ENCODE results near the gene TLCD3B.

Gene TLCD3B

DNA sequence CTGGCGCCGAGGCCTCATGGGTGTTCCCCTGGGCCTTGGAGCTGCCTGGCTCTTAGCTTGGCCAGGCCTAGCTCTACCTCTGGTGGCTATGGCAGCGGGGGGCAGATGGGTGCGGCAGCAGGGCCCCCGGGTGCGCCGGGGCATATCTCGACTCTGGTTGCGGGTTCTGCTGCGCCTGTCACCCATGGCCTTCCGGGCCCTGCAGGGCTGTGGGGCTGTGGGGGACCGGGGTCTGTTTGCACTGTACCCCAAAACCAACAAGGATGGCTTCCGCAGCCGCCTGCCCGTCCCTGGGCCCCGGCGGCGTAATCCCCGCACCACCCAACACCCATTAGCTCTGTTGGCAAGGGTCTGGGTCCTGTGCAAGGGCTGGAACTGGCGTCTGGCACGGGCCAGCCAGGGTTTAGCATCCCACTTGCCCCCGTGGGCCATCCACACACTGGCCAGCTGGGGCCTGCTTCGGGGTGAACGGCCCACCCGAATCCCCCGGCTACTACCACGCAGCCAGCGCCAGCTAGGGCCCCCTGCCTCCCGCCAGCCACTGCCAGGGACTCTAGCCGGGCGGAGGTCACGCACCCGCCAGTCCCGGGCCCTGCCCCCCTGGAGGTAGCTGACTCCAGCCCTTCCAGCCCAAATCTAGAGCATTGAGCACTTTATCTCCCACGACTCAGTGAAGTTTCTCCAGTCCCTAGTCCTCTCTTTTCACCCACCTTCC is 43.5 kb downstream of the TLCD3B start:
- no peak for DNase-seq

- DNase-seq, result no peak
Measured at GRCh38 chr16:29986931-29987330, 44.1 kb downstream of the TLCD3B start.

DNA sequence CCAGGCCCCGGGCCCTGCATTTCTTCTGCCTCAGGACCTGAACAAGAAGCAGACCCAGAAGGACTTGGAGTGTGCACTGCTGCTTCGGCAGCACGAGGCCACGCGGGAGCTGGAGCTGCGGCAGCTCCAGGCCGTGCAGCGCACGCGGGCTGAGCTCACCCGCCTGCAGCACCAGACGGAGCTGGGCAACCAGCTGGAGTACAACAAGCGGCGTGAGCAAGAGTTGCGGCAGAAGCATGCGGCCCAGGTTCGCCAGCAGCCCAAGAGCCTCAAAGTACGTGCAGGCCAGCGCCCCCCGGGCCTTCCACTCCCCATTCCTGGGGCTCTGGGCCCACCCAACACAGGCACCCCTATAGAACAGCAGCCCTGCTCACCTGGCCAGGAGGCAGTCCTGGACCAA is 44.8 kb downstream of the TLCD3B start:
- no peak for DNase-seq

- no peak for DNase-seq
Measured at GRCh38 chr16:29985271-29985811, 45.7 kb downstream of the TLCD3B start.

DNA sequence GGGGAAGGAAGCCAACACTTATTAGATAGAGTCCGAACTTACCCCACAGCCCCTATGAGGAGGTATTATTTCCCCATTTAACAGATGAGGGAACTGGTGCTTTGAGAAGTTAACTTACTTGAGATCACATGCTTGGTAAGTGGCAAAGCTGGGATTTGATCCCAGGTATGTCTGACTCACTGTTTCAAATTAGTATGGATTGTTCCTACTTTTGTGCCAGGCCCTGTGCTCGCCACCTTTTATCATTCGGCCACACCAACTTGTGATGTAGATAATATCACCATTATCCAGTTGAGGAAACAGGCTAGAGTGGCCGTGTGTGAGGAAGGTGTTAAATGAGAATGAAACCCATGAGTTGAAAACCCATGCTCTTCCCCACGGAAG is 46.3 kb downstream of the TLCD3B start:
- no peak for DNase-seq

GRCh38 chr16:29984137-29984763 is 46.8 kb downstream of the TLCD3B start:
- no peak for DNase-seq

DNA sequence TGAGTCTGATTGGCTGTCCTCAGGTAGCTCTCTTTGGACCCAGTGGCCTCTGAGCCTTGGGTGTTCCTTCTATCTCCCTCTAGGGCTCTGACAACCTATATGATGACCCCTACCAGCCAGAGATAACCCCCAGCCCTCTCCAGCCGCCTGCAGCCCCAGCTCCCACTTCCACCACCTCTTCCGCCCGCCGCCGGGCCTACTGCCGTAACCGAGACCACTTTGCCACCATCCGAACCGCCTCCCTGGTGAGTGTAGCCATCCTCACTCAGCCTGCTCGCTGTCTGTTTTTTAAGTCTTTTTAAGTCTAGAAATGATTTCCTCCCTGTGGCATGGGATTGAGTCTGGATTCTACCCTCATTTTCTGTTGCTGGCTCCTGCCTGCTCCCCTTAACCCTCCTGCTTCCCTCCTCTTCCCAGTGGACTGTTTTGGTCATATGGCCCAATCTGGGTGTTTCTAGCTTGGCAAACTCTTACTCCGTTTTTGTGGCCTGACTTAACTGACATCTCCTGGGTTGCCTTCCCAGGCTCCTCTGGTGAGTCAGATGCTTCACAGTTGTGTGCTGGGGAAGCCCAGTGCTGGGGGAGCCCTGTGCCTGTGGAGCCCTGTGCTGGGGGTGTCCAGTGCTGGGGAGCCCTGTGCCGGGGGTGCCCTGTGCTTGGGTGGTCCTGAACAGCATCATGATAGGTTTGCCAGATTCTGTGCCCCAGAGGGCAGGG is 47.5 kb downstream of the TLCD3B start:
- no peak for DNase-seq

- no peak for DNase-seq
Measured at GRCh38 chr16:29982560-29983419, 48.3 kb downstream of the TLCD3B start.

- DNase-seq, result no peak
Measured at GRCh38 chr16:29978564-29979270, 52.4 kb downstream of the TLCD3B start.

- no peak for DNase-seq
Measured at GRCh38 chr16:29978081-29978480, 53.0 kb downstream of the TLCD3B start.

- DNase-seq, result no peak
Measured at GRCh38 chr16:29977063-29977825, 53.8 kb downstream of the TLCD3B start.

DNA sequence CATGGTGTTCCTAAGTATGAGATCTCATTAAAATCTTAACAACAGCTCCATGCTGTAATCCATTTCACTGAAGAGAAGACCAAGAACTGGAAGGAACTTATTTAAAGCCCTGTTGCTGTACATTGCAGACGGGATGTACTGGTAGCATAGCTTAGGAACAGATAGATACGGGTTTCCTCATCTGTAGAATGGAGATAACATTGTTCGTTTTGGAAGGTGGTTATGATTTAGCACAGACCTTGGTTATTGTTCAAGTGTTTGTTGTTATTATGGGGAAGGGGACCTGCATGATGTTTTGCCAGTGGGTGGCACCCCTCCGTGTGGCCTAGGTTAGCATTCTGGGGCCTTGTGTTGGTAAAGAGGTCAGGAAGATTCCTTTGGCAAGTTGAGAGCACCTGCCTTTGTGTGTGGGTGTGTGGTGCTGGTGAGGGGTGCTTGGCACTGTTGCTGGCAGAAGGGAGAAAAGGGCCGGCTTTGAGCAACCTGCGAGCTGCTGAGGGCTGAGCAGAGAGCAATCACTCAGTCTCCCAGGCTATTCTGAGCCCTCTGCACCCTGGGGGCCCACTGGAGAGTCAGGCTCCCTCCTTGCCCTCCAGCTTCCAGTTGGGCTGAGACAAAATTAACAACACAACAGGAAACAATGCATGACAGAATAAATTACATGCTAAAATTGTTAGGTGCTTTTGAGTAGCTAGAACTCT is 55.1 kb downstream of the TLCD3B start:
- no peak for DNase-seq

DNA sequence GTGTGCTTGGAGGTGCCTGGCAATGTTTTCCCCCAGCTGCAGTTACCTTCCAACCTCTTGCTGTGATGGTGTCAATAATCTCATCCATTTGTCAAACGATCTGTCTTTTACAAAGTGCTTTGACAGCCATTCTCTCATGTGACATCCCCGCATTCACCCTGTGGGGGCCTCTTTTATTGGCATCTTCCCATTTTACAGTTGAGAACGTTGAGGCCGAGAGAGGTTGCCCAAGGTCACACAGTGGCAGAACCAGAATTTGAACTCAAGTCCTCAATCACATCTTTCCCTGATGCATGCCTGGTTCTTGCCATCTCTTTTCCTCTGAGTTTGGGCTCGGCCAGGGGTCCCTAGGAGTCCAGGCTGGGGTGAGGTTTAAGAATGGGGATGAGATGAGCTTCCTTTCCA is 55.9 kb downstream of the TLCD3B start:
- no peak for DNase-seq
